Panc1 (cell line): ENCODE measurements around the gene VPS11. TPM values are rescaled to one million over a fixed set of nuclear protein-coding genes. Genes with fewer than 3 reads are reported as not detected.

Experiments used
- ATAC-seq: fragments of 200-7000 bp; cut with Tn5 transposase; 2 replicates; pipeline ENCODE4 v1.9.1; 2020; ENCODE audit warnings: mild to moderate bottlenecking, moderate library complexity
- BruUV-seq: library from RNA; stranded (reverse); fragments of 400-500 nt; replicated peaks from 2 replicates; lab custom pipeline; 2021; lab: Mats Ljungman, UMichigan
- CTCF ChIA-PET: fragments of 300-600 bp; sonication (Branson Sonifier 250); formaldehyde crosslinking; loops from one replicate; lab custom pipeline; 2022; ENCODE audit warnings: antibody characterized with exemption; lab: Charles Lee
- POLR2A ChIA-PET: fragments of 300-600 bp; sonication (Branson Sonifier 250); formaldehyde crosslinking; loops from one replicate; lab custom pipeline; 2022; ENCODE audit warnings: antibody characterized with exemption; lab: Charles Lee
- DNase-seq: peaks from one replicate; pipeline ENCODE4 v3.0.0-alpha.2; 2010; ENCODE audit warnings: low read depth, low spot score
- H3K27ac ChIP-seq: 2 replicates; pipeline ENCODE4 v1.5.1; 2011; ENCODE audit warnings: mild to moderate bottlenecking, low read length, inconsistent platforms
- H3K27me3 ChIP-seq: fragments of 200-500 bp; sonication (Bioruptor generic); 2 replicates; pipeline ENCODE4 v1.6.0; 2014; ENCODE audit warnings: low read length, inconsistent platforms; ENCODE audit not compliant: control insufficient read depth, insufficient read depth
- H3K36me3 ChIP-seq: fragments of 200-500 bp; sonication (Bioruptor generic); 2 replicates; pipeline ENCODE4 v1.5.1; 2014; ENCODE audit warnings: inconsistent platforms, mild to moderate bottlenecking, low read length, moderate library complexity; ENCODE audit not compliant: control insufficient read depth, insufficient read depth
- H3K4me1 ChIP-seq: 2 replicates; pipeline ENCODE4 v1.5.1; 2011; ENCODE audit warnings: inconsistent platforms, mild to moderate bottlenecking, low read length, moderate library complexity; ENCODE audit not compliant: control insufficient read depth, insufficient read depth
- H3K4me3 ChIP-seq, 2 experiments: 2 replicates each; pipeline ENCODE4 v1.5.1; 2011 to 2012; ENCODE audit warnings: low read depth in 2 of 2, low read length in 2 of 2, mild to moderate bottlenecking in 2 of 2, inconsistent platforms in 1 of 2, moderate library complexity in 1 of 2
- H3K9me3 ChIP-seq: fragments of 200-500 bp; sonication (Bioruptor generic); 2 replicates; pipeline ENCODE4 v1.5.1; 2014; ENCODE audit warnings: low read depth, mild to moderate bottlenecking, inconsistent platforms, low read length, moderate library complexity; ENCODE audit not compliant: control insufficient read depth, insufficient read depth
- CTCF ChIP-seq: fragments of 450-650 bp; IDR thresholded peaks from 2 replicates; pipeline ENCODE4 v1.5.1; 2017; ENCODE audit warnings: mild to moderate bottlenecking
- POLR2AphosphoS5 ChIP-seq: IDR thresholded peaks from 2 replicates; pipeline ENCODE4 v1.6.1; 2012; ENCODE audit warnings: mild to moderate bottlenecking, low read depth, low read length, moderate library complexity
- REST ChIP-seq, 2 experiments: IDR thresholded peaks; 2 replicates each; pipeline ENCODE4 v1.6.1; 2011 to 2012; ENCODE audit warnings: low read depth in 2 of 2, control low read depth in 1 of 2, low read length in 1 of 2, mild to moderate bottlenecking in 1 of 2, moderate library complexity in 1 of 2; ENCODE audit not compliant: insufficient read depth in 1 of 2
- SIN3A ChIP-seq: IDR thresholded peaks from 2 replicates; pipeline ENCODE4 v1.6.1; 2012; ENCODE audit warnings: low read depth, mild to moderate bottlenecking, low read length, moderate library complexity, borderline replicate concordance; ENCODE audit not compliant: insufficient read depth
- TCF7L2 ChIP-seq: IDR thresholded peaks from 2 replicates; pipeline ENCODE4 v1.6.1; 2011; ENCODE audit warnings: mild to moderate bottlenecking, low read depth, low read length, inconsistent platforms
- in situ Hi-C: cut with HindIII; loops from 2 replicates; pipeline ENCODE4 v1.10.0; 2016; ENCODE audit warnings: low sequenced_read_pairs, low pct_unique_long_range_greater_than_20kb
- intact Hi-C: fragments of 100-400 bp; cut with micrococcal nuclease; formaldehyde crosslinking; loops from one replicate; pipeline ENCODE4 v1.10.0; 2022; ENCODE audit not compliant: unreplicated experiment
- total RNA-seq: library from RNA; stranded (reverse); gene quantifications from one replicate; pipeline ENCODE4 v1.2.1, GENCODE V29; 2021; ENCODE audit not compliant: unreplicated experiment

VPS11 gene
- total RNA-seq, 1 experiment from 2014 or later = 28.2 TPM

DNA sequence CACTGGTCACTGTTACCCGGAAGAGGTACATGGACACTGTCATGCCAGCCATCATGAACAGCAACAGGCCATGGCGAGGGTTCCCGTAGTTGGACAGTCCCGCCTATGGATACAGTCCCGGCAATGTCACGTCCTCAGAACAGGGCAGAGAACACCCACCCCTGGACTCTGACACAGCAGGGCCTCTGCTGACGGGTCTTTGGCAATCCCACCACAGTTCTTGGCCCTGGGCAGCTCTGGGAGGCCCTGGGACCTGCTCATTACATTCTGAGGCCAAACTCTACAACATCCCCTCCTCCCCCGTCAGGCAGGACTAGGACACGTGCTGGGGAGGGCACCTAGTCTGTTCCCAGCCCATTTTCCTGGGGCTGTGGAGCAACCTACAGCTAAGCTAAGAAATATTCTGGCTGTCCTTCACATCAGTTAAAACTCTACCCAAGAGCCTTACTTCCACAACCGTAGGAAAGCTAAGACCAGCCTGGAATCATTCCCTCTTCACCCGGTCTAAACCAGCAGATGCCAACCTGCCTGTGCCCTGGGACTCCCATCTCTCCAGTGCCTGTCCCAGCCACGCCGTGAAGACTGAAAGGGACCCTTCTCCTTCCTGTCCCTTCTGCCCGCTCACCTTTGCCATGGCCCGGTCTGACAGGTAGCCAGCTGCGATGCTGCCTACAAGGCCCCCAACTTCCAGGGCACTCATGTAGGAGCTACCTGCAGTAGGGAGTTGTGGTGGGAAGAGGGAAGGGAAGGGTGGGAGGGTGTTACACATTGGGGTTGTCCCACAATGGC lies 41.4 kb upstream of the VPS11 start:
- Histone ChIP-seq H3K4me1 (peaks cover 26% of the 10 kb centered on the region), H3K36me3 (peaks cover 5% of the 10 kb centered on the region), H3K27ac (no peak overlapping the region), H3K4me3 (no peak overlapping the region), H3K27me3 (no peaks in the 10 kb centered on the region), H3K9me3 (no peaks in the 10 kb centered on the region)
- in situ Hi-C loops (no loop called here), intact Hi-C loops (no loop called here)
- no peak for ATAC-seq
- BruUV-seq = no TSS peak
- TF ChIP-seq TCF7L2 = no peak
- 0 out of 2 replicates have a peak, but pooled peaks have one; percentile 45 for TF ChIP-seq POLR2AphosphoS5
- DNase-seq = no peak
- ChIA-PET CTCF (no interaction called here), POLR2A (no interaction called here)

- intact Hi-C loops = no loop called here
- Histone ChIP-seq H3K36me3 (peaks cover 5% of the 10 kb centered on the region), H3K9me3 (no peaks in the 10 kb centered on the region), H3K27me3 (no peaks in the 10 kb centered on the region), H3K4me3 (no peak overlapping the region), H3K27ac (no peak overlapping the region), H3K4me1 (peaks cover 22% of the 10 kb centered on the region)
- ChIA-PET CTCF (interaction anchor here (0.6 kb wide), 1 partner anchor 14 kb away, joined by 7 read pairs; no protein-coding TSS in a partner anchor), POLR2A (no interaction called here)
- DNase-seq (no peak), ATAC-seq (no peak)
- BruUV-seq = no TSS peak
- no peak for TF ChIP-seq TCF7L2
- no peak for TF ChIP-seq CTCF
- TF ChIP-seq POLR2AphosphoS5 = no peak
- TF ChIP-seq SIN3A = no peak
- no peak for TF ChIP-seq REST (IDR thresholded peaks at IDR 0.05; ENCODE audit: insufficient read depth in 1 of 2, low read depth in 2 of 2, low read length in 1 of 2)
- in situ Hi-C loops = no loop called here
Measured at GRCh38 chr11:119026970-119027369, 40.6 kb upstream of the VPS11 start.
